GM10248 (cell line): ENCODE data around the gene RFTN1.

Experiments
- CTCF ChIA-PET: fragments of 300-600 bp; sonication (Branson Sonifier 250); formaldehyde crosslinking; extraction: SDS; loops from one replicate; lab custom pipeline; 2021; ENCODE audit warnings: antibody characterized with exemption; lab: Yijun Ruan, JAX
- POLR2A ChIA-PET: fragments of 350-650 bp; sonication (Branson Sonifier 250); formaldehyde crosslinking; extraction: SDS; loops from one replicate; lab custom pipeline; 2020; ENCODE audit warnings: antibody characterized with exemption; lab: Yijun Ruan, JAX
- DNase-seq: peaks from one replicate; pipeline ENCODE4 v3.0.0; 2012; ENCODE audit errors: extremely low spot score
- TF ChIP-seq, protein P1 (sequence below): IDR thresholded peaks from 2 replicates; pipeline ENCODE4 v1.5.1; 2012; ENCODE audit warnings: mild to moderate bottlenecking, low read depth; ENCODE audit errors: extremely low read depth, missing control alignments, control extremely low read depth

The RFTN1 gene

DNA sequence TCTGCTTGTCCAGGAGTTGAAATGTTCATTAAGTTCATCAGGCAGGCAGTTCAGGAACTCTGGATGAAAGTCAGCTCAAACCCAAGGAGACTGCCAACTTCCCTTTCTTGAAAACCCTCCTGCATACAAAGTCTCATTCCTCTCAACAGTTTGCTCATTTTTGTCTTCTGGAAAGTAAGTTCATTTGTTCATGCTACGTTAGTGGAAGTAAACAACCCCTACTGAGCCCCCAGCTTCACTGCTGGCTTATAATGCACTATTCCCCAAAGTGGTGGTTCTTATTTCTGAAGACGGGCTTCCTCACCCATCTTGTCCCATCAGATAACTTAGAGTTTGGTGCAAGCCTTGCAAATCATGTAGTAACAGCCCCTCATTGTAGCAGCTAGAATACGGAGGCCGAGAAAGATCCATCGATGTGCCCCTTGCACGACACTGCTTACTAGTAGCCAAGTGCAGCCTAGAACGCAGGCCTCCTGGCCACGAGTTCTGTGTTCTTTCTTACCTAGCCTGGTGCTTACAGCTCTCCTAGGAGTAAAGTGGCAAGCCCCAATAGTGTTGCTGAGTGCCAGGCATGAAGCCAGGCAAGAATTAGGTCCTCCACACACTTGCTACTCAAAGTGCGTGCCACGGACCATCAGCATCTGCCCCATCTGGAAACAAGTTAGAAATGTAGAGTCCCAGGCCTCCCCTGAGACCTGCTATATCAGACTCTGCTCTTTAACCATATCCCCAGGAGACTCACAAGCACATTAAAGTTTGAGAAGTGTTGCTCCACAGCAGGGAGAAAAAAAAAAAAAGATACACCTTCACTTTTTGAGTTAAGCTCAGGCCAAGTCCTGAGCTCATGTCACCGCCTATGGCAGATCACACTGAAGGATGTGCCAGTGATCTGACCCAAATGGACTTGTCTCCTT is 82.5 kb downstream of the RFTN1 start:
- ChIA-PET CTCF (interaction anchor here (1.1 to 2.1 kb wide), 3 partner anchors 11 to 64 kb away, joined by 3 to 6 read pairs (median 5); no protein-coding TSS in a partner anchor), POLR2A (interaction anchor here (0.6 kb wide), 1 partner anchor 114 kb away, joined by 5 read pairs; no protein-coding TSS in a partner anchor)
- TF ChIP-seq, protein P1, sequence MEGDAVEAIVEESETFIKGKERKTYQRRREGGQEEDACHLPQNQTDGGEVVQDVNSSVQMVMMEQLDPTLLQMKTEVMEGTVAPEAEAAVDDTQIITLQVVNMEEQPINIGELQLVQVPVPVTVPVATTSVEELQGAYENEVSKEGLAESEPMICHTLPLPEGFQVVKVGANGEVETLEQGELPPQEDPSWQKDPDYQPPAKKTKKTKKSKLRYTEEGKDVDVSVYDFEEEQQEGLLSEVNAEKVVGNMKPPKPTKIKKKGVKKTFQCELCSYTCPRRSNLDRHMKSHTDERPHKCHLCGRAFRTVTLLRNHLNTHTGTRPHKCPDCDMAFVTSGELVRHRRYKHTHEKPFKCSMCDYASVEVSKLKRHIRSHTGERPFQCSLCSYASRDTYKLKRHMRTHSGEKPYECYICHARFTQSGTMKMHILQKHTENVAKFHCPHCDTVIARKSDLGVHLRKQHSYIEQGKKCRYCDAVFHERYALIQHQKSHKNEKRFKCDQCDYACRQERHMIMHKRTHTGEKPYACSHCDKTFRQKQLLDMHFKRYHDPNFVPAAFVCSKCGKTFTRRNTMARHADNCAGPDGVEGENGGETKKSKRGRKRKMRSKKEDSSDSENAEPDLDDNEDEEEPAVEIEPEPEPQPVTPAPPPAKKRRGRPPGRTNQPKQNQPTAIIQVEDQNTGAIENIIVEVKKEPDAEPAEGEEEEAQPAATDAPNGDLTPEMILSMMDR, result no peak
- no peak for DNase-seq

DNA sequence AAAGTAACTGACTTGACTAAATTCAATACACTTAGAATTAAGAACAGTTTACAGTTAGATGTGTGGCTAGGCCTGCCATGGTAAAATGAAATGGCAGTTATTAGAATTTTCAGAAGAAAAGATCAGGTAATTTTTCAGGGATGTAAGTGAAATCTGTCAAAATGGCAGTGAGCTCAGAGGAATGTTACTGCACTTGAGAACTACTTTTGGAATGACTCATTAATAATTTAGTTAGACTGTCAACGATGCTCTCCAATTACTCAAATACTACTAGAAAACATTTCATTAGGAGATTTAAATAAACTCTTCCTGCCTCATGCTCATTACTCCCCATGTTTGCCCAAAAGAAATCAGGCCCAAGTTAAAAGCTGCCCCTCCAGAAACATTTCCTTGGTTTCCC is 84.4 kb downstream of the RFTN1 start:
- CTCF ChIA-PET, result interaction anchor here (1.0 to 2.1 kb wide), 3 partner anchors 9 to 22 kb away, joined by 3 to 6 read pairs (median 5); no protein-coding TSS in a partner anchor
- TF ChIP-seq, protein P1, result no peak
- POLR2A ChIA-PET, result no interaction called here
- DNase-seq, result no peak

DNA sequence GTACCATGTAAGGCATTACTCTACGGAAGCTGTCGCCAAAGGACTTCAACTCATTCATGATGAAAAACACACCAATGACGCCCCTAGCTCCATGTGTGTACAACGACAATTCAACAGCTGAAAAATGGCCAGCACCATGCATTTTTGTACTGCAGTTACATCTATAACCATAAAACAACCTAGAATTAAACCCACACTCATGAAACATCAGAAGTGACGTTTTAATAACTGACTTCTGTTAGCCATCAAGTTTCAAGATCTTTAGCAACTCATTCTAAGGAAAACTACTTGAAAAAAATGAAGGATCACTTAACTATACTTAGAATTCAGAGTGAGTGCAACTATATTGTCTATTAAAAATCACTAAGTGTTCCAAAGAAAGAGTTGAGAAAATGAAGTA is 84.9 kb downstream of the RFTN1 start:
- ChIA-PET POLR2A (no interaction called here), CTCF (interaction anchor here (1.6 kb wide), 1 partner anchor 10 kb away, joined by 5 read pairs; no protein-coding TSS in a partner anchor)
- TF ChIP-seq, protein P1, result no peak
- no peak for DNase-seq

DNA sequence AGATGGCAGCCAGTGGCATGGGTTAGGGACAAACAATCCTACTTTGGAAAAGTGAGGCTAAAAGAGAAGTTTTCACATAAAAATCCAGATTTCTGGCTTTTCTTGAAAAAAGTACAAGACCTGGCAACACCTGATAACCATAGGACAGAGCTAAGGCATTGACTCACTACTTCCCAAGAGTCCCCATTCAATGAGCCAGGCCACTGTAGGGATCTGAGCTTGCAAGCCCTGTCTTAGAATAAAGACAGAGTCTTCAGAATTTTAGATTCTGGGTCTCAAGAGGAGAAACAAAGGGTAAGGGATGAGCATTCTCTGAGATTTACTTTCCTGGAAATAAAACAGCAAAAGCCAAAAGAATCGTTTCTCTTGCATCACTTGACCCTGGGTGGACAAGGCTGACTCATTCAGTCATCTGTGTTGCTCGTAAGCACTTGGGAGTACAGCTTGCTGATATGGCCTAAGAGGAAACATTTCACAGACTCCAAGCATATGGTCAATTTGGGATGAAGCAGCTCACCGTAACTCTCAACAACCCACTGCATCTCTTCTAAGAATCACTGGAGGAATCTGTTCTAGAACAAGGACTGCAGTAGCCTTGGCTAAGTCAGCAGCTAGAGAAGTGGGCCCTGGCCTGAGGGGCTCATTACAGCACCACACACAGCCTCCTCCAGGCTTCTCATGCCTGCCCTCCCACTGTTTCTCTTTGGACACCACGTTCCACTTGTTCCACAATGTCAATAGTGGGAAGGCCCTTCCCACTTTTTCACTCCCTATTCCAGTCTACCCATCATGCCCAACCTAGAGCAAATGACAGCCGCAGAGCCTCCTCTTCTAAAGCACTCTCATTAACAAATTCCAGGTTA is 86.2 kb downstream of the RFTN1 start:
- TF ChIP-seq, protein P1, result no peak
- ChIA-PET POLR2A (no interaction called here), CTCF (interaction anchor here (1.0 to 1.6 kb wide), 3 partner anchors 9 to 23 kb away, joined by 3 to 5 read pairs (median 3); no protein-coding TSS in a partner anchor)
- DNase-seq, result no peak

DNA sequence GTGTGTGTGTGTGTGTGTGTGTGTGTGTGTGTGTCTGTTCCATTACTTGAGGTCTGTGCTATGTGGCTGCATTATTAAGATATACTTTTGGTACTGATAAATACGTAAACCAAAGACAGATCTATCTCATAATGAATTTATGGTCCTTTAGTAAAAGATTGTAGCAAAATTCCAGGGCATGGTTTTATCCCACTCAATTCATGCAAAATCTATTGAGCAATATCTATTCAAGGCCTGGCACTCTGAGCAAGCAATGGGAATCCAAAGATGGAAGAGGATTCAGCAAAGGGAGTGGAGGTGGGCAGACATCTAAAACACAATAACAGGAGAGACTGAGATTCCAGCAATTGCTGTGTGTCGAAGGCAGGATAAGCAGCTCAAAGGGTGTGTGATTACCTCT is 86.8 kb downstream of the RFTN1 start:
- ChIA-PET POLR2A (no interaction called here), CTCF (interaction anchor here (1.0 to 1.2 kb wide), 2 partner anchors 15 to 24 kb away, joined by 3 read pairs; no protein-coding TSS in a partner anchor)
- no peak for DNase-seq
- TF ChIP-seq, protein P1, result no peak

DNA sequence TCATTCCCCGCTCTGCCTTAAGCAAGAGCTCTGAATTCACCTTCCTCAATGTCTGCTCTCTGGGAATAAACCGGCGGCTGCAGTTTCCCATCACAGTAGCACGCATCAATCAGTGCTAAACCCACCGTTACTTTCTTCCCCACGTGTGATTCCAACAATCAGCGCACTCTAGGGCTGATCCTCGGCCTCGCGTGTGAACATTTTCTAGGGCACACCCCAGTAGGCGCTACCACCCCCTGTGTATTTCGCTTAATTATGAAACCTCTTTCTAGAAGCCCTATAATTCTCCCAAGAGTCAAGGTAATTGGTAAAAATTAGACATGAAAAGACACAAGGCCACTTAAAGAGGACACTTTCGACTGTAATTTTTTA is 87.5 kb downstream of the RFTN1 start:
- TF ChIP-seq, protein P1, result no peak
- POLR2A ChIA-PET, result interaction anchor here (0.5 kb wide), 1 partner anchor 35 kb away, joined by 4 read pairs; no protein-coding TSS in a partner anchor
- no peak for DNase-seq
- CTCF ChIA-PET, result interaction anchor here (1.0 to 3.2 kb wide), 3 partner anchors 14 to 46 kb away, joined by 3 to 10 read pairs (median 3); no protein-coding TSS in a partner anchor
